Measurements from ENCODE around the gene LINGO3.

LINGO3 gene

DNA sequence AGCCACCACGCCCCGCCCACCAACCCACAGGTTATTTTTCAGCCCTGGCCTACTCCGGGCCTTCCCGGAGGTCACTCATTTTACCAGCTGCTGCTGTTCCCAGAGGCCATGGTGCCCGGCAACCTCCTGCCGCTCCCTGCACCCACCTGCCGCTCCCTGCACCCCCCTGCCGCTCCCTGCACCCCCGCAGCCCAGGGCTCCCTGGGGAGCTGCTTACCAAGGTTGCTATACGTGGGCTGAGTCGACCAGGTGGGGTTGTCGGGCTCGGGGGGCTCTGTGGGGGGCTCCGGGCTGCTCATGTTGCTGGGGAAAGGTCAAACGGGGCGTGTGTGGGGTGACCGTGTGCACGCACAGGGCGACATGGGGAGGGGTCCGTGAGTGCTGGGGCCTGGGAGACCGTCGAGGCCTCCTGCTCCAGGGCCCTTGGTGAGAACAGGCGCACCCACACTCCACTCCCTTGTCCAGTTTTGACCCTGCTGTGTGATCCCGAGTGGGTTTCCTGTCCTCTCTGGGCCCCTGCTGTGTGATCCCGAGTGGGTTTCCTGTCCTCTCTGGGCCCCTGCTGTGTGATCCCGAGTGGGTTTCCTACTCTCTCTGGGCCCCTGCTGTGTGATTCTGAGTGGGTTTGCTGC lies 27.2 kb downstream of the LINGO3 start:
- no peak for DNase-seq

GRCh38 chr19:2278459-2279158 lies 29.3 kb downstream of the LINGO3 start:
- DNase-seq, result no peak

DNA sequence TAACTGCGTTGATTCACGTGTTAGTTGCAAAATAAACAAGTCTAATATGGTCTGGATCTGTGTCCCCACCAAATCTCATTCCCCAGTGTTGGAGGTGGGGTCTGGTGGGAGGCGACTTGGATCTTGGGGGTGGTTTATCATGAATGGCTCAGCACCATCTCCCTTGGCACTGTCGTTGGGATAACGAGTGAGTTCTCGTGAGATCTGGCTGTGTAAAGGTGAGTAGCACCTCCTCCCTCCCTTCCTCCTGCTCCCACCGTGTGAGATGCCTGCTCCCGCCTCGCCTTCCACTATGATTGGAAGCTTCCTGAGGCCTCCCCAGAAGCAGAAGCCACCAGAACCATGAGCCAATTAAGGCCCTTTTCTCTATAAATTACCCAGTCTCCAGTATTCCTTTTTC lies 30.8 kb downstream of the LINGO3 start:
- no peak for DNase-seq

GRCh38 chr19:2276429-2276986 lies 31.4 kb downstream of the LINGO3 start:
- DNase-seq, result no peak

GRCh38 chr19:2275588-2276428 lies 32.1 kb downstream of the LINGO3 start:
- no peak for DNase-seq

DNA sequence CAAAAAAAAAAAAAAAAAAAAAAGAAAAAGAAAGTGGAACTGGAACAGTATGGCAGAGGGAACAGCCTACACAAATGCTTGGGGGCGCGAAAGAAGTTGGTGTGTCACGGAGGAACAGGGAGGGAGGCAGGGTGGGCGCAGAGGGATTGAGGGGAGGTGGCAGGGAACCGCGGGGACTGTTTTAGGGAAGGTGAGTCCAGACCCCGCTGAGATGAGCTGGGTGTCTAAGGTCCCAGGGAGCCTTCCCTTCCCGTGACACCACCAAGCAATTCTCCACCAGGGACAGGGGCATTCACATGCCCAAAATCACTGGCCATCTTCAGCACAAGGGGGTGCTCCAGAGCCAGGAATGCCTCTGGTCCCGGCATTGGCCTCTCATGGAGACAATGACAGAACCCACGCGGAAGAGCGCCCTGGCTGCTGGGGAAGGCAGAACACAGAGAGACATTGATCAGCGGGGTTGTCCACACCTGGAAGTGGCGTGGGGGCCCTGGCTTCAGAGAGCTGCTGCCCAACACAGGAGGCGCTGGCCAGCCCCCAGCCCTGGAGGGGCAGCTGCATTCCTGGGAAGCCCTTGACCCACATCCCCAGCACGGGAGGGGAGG lies 32.9 kb downstream of the LINGO3 start:
- peak; percentile 19 for DNase-seq

DNA sequence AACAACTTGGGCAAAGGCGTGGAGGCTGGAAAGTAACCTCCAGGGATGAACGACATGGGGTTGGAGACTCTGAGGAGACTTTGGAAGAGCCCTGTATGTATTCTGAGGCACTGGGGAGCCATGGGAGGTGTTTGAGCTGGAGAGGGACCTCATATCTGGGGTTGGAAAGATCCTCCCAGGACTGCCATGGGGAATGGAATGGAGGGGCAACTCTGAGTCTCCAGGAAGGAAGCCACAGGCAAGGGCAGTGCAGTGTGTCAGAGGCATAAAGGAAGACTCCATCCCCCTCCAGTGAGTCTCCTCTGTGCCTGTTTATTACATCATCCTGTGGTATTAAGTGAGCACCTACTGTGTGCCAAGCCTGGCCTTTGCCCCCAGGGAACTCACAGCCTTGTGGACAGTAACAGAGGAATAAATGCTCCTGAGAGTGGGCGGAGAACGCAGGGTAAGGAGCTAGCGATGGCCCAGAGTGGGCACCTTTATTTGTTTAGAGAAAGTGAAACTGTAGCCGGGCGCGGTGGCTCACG lies 33.7 kb downstream of the LINGO3 start:
- no peak for DNase-seq

- no peak for DNase-seq
Measured at GRCh38 chr19:2273356-2274184, 34.4 kb downstream of the LINGO3 start.

DNA sequence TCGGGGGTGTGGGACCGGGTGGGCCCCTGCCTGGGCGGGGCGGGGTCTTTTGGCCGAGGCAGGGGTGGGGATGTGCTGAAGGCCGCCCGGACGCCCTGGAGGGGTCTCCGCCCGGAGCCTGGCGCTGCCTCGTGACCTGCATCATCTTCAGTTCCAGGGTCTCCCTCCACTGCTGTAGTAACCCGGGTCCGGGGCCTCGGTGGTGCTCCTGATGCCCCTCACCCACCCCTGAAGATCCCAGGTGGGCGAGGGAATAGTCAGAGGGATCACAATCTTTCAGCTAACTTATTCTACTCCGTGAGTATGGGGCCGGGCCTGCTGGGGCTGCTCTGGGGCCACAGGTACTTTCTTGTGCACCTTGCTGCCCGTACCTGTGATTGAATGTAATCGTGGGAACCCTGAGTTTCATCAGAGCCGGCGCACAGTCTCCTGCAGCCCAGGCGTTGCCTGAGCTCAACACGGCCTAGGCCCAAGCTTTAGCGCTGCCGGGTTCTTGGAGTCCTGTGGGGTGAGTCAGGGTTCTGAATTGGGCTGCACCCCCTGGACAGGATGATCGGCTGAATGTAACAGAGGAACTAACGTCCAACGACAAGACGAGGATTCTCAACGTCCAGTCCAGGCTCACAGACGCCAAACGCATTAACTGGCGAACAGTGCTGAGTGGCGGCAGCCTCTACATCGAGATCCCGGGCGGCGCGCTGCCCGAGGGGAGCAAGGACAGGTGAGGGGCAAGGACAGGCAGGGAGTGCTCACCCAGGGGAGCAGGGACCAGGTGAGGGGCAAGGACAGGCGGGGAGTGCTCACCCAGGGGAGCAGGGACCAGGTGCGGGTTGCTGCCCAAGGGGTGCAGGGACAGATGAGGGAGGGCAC lies 36.5 kb downstream of the LINGO3 start:
- no peak for DNase-seq

DNA sequence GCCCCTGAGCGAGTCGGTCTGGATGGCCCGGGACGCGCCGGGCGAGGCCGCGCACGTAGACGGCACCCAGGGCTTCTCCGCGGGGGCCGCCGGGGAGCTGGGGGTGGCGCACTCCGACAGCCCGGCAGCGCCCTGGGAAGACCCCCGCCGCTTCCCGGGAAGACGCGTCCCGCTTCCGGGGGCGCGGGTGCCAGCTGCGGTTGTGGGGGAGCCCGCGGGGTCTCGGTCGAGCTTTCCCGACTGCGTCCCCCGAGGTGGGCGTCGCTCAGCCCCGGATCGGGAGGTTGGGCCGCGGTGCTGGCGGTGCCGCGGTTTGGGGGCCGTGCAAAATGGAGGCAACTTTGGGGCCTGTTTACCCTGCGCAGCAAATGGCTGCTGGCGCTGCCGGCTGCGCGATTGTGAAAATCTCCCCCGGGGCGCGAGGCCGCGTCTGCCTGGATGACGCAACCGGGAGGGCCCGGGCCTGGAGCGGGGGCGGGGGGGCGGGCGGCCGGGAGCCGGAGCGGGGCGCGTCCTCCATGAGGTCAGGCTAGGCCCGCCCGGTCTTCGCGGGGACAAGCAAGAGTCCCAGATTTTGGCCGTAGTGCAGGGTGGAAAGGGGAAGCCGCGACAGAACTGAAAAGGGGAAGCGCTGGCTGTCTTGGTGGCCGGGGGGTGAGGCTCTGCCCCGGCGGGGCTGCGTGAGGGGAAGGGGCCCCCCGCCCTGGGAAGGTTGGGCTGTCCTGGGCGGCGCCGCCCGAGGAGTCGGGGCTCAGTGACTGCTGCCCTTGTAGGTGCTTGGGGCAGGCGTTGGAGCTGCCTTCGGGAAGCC lies 37.3 kb downstream of the LINGO3 start:
- DNase-seq, result peak; percentile 12

DNA sequence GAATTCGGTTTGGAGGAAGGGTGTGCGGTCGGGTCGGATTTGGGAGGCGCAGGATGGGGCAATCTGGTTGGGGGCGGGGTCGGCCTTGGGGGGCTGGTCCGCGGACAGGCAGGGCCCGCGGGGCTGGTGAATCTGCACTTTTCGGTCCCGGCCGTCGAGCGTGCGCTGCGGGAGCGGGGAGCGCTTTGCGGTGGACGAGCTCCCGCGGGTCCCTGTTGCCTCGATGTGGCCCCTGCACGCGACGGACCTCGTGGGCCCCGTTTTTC lies 37.9 kb downstream of the LINGO3 start:
- DNase-seq, result no peak

DNA sequence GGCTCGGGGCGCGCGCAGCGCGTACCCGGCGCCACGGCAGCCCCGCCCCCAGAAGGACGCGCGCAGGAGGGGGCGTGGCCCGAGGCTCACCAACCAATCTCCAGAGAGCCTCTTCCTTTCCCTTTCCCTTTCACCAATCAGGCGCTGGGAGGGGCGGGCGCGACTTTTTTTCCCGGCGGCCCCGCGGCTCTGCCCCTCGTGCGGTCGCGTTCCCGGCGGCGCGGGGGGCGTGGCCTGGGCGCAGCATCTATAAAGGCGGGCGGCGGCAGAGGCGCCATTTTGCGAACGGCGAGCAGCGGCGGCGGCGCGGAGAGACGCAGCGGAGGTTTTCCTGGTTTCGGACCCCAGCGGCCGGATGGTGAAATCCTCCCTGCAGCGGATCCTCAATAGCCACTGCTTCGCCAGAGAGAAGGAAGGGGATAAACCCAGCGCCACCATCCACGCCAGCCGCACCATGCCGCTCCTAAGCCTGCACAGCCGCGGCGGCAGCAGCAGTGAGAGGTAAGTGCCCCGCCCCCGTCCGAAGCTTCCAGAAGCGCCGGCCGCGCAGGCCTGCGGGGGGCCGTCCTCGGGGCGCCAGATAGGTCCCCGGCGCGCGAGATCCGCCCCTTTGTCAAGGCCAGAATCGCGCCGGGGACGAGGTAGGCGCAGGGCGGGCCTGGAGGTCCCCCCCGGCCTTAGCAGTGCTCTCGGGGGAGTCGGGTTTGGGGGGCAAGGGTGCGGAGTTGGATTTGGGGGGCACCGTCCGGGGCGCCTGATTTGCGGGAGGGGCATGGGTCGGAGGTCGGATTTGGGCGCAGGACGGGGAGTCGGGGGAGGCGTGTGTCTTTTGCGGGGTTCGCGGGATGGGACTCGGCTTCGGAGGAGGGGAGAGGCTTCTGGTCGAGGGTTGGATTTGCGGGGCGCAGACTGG lies 38.5 kb downstream of the LINGO3 start:
- DNase-seq, result peak; percentile 92

- DNase-seq, result no peak
Measured at GRCh38 chr19:2268861-2269243, 39.1 kb downstream of the LINGO3 start.

- no peak for DNase-seq
Measured at GRCh38 chr19:2268480-2268830, 39.5 kb downstream of the LINGO3 start.

- DNase-seq, result no peak
Measured at GRCh38 chr19:2266183-2266993, 41.6 kb downstream of the LINGO3 start.

DNA sequence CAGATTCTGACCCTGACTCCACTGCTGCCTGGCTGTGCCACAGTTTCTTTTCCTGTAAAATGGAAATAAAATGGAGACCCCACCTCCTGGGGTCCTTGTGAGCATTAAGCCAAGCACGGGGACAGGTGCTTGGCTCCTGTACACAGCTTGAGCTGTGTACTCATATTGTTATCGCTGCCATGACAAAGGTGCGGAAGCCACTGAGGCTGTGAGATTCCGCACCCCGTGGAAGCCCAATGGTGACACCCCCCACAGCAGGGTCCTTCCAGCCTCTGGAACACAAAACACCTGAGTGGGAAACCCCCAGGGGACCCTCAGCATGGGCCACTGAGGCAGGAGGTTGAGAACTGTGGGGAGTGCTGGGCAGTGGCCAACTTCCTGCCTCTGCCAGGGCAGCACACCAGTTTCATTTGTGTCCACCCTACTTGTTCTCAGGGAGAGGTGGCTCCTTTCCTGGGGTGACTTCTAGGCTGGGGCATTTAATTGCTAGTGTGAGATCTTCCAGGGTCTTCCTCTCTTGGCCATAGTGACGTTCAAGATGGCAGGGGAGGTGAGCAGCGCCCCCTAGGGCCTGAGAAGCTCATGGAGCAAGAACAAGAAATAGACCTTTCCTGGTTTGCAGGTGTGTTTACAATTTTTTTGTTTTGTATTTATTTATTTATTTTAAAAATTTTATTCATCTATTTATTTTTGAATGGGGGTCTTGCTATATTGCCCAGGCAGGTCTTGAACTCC lies 46.3 kb downstream of the LINGO3 start:
- DNase-seq, result no peak

GRCh38 chr19:2260341-2260805 lies 47.6 kb downstream of the LINGO3 start:
- no peak for DNase-seq

GRCh38 chr19:2259336-2259735 lies 48.6 kb downstream of the LINGO3 start:
- DNase-seq, result no peak

Measured in NCI-H446 treated with DMSO at 0.1 percent for 48 hours (cell line).